Measurements from ENCODE around the gene TIMM10.

TIMM10 gene

GRCh38 chr11:57482782-57483561, 47.6 kb downstream of the TIMM10 start:
- peak; percentile 77 to 83 for DNase-seq

- DNase-seq, result no peak
These were observed 48.4 kb downstream of the TIMM10 start for GRCh38 chr11:57481915-57482781.

GRCh38 chr11:57481315-57481714, 49.2 kb downstream of the TIMM10 start:
- no peak for DNase-seq

- DNase-seq, result peak; percentile 88
These were observed 50.0 kb downstream of the TIMM10 start for GRCh38 chr11:57480409-57481137.

GRCh38 chr11:57479911-57480310, 50.6 kb downstream of the TIMM10 start:
- no peak for DNase-seq

GRCh38 chr11:57479021-57479663, 51.4 kb downstream of the TIMM10 start:
- DNase-seq, result no peak

All from activated T-cell treated with anti-CD3 and anti-CD28 coated beads, Interleukin-2, amount 50 U/mL, for 48 hours (primary cell).